ENCODE results near the gene SMPD2.

DNA sequence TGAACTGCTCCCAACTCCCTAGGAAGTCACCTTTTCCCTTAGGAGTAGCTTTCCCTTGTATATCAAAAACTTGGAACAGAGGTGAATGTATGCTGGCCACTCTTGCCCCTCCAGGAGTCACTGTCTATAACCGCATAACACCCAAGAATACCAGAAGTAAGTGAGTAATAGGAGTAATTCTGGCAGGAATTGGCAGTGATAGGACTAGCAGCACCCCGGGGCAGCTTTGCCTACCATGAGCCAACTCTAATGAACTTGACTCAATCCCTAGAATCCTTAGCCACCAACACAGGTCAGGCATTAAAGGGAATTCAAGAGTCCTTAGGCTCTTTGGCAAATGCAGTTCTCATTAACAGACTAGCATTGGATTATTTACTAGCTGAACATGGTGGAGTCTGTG, 29.5 kb upstream of the SMPD2 start:
- TF ChIP-seq, protein P1, sequence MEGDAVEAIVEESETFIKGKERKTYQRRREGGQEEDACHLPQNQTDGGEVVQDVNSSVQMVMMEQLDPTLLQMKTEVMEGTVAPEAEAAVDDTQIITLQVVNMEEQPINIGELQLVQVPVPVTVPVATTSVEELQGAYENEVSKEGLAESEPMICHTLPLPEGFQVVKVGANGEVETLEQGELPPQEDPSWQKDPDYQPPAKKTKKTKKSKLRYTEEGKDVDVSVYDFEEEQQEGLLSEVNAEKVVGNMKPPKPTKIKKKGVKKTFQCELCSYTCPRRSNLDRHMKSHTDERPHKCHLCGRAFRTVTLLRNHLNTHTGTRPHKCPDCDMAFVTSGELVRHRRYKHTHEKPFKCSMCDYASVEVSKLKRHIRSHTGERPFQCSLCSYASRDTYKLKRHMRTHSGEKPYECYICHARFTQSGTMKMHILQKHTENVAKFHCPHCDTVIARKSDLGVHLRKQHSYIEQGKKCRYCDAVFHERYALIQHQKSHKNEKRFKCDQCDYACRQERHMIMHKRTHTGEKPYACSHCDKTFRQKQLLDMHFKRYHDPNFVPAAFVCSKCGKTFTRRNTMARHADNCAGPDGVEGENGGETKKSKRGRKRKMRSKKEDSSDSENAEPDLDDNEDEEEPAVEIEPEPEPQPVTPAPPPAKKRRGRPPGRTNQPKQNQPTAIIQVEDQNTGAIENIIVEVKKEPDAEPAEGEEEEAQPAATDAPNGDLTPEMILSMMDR (IDR thresholded peaks at IDR 0.05; ENCODE audit: extremely low read depth in 1 of 2, insufficient read depth in 1 of 2, low read depth in 1 of 2, low read length in 2 of 2), result no peak
- TF ChIP-seq, protein P2, sequence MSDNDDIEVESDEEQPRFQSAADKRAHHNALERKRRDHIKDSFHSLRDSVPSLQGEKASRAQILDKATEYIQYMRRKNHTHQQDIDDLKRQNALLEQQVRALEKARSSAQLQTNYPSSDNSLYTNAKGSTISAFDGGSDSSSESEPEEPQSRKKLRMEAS (IDR thresholded peaks at IDR 0.05; ENCODE audit: insufficient read depth, insufficient read length), result no peak
- TF ChIP-seq EZH2 (IDR thresholded peaks at IDR 0.05; ENCODE audit: borderline replicate concordance, low read depth, low read length, severe bottlenecking), result no peak

Measured in endothelial cell of umbilical vein (primary cell).